Mesothelial cell of epicardium (in vitro differentiated cells): ENCODE results near the gene CCIN. TPM values are rescaled to one million over a fixed set of nuclear protein-coding genes. Genes with fewer than 3 reads are reported as not detected.
A peak's percentile ranks its signal among the peaks of the same experiment; 100 is the strongest.

Source experiments
- DNase-seq, 2 experiments: peaks; one replicate each; pipeline ENCODE4 v3.0.0; 2021; ENCODE audit warnings: low spot score in 2 of 2; ENCODE audit not compliant: unreplicated experiment in 2 of 2
- H3K27ac Mint-ChIP-seq: 2 replicates; pipeline ENCODE4 v1.8.0; 2021; ENCODE audit warnings: mixed read lengths
- H3K27me3 Mint-ChIP-seq: 2 replicates; pipeline ENCODE4 v1.8.0; 2021; ENCODE audit warnings: low read depth, mixed read lengths
- H3K36me3 Mint-ChIP-seq: 2 replicates; pipeline ENCODE4 v1.8.0; 2021; ENCODE audit warnings: mixed read lengths
- H3K4me1 Mint-ChIP-seq: 2 replicates; pipeline ENCODE4 v1.8.0; 2021; ENCODE audit warnings: mixed read lengths
- H3K4me3 Mint-ChIP-seq: 2 replicates; pipeline ENCODE4 v1.8.0; 2021; ENCODE audit warnings: mild to moderate bottlenecking, moderate library complexity, mixed read lengths
- H3K9me3 Mint-ChIP-seq: 2 replicates; pipeline ENCODE4 v1.8.0; 2021; ENCODE audit warnings: mixed read lengths
- total RNA-seq: library from RNA; stranded (reverse); gene quantifications from 3 replicates; pipeline ENCODE4 v1.2.1, GENCODE V29; 2021
- TF ChIP-seq, protein P1 (sequence below): fragments of 200-600 bp; sonication (generic); IDR thresholded peaks from one replicate; pipeline ENCODE4 v1.5.0; 2021; ENCODE audit warnings: antibody characterized with exemption; ENCODE audit not compliant: unreplicated experiment

Gene CCIN
- total RNA-seq, 1 donor from 2014 or later = 0.40 TPM

- DNase-seq = no peak
- H3K4me1 Mint-ChIP-seq = peaks cover 23% of the 10 kb centered on the region
- peaks cover 16% of the 10 kb centered on the region for H3K36me3 Mint-ChIP-seq
- H3K9me3 Mint-ChIP-seq = no peaks in the 10 kb centered on the region
- H3K27ac Mint-ChIP-seq = no peak overlapping the region
- TF ChIP-seq, protein P1, sequence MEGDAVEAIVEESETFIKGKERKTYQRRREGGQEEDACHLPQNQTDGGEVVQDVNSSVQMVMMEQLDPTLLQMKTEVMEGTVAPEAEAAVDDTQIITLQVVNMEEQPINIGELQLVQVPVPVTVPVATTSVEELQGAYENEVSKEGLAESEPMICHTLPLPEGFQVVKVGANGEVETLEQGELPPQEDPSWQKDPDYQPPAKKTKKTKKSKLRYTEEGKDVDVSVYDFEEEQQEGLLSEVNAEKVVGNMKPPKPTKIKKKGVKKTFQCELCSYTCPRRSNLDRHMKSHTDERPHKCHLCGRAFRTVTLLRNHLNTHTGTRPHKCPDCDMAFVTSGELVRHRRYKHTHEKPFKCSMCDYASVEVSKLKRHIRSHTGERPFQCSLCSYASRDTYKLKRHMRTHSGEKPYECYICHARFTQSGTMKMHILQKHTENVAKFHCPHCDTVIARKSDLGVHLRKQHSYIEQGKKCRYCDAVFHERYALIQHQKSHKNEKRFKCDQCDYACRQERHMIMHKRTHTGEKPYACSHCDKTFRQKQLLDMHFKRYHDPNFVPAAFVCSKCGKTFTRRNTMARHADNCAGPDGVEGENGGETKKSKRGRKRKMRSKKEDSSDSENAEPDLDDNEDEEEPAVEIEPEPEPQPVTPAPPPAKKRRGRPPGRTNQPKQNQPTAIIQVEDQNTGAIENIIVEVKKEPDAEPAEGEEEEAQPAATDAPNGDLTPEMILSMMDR = no peak
- H3K27me3 Mint-ChIP-seq = no peaks in the 10 kb centered on the region
- no peak overlapping the region for H3K4me3 Mint-ChIP-seq
These were observed 17.6 kb upstream of the CCIN start for GRCh38 chr9:36151316-36152210.

DNA sequence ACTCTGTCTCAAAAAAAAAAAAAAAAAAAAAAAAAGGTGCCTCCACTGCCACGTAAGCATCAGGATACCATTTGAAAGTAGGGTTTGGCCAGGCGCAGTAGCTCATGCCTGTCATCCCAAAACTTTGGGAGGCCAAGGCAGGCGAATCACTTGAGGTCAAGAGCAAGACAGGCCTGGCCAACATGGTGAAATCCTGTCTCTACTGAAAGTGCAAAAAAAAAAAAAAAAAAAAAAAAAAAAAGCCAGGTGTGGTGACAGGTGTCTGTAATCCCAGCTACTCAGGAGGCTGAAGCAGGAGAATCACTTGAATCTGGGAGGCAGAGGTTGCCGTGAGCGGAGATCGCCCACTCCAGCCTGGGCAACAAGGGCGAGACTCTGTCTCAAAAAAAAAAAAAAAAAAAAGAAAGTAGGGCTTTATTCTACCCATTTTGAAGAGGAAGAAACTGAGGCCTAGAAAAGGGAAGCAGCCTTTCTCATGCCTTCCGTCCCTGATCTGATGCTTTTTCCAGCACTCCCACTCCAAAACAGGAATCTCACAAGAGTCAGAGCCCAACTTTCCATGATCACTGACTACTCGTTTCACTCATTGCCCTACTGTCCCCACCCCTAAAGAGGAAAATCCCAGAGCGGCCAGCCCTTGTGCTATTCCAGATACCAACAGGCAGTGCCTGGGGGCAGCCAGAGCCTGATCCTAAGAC is 16.3 kb upstream of the CCIN start:
- no peak for DNase-seq
- H3K36me3 Mint-ChIP-seq = peaks cover 13% of the 10 kb centered on the region

GRCh38 chr9:36153746-36154145 is 15.4 kb upstream of the CCIN start:
- TF ChIP-seq, protein P1 = no peak
- Mint-ChIP-seq H3K4me1 (peaks cover 13% of the 10 kb centered on the region), H3K27ac (peak overlapping the region; percentile 88), H3K36me3 (peaks cover 19% of the 10 kb centered on the region), H3K4me3 (no peak overlapping the region), H3K9me3 (no peaks in the 10 kb centered on the region), H3K27me3 (no peaks in the 10 kb centered on the region)
- no peak for DNase-seq

More for the DNA sequence above, 16.3 kb upstream of the CCIN start:
- Mint-ChIP-seq H3K9me3 (no peaks in the 10 kb centered on the region), H3K4me3 (no peak overlapping the region), H3K27me3 (no peaks in the 10 kb centered on the region), H3K27ac (peak overlapping the region; percentile 50), H3K4me1 (peaks cover 18% of the 10 kb centered on the region)
- TF ChIP-seq, protein P1 = no peak

- H3K27ac Mint-ChIP-seq = peak overlapping the region; percentile 88
- no peaks in the 10 kb centered on the region for H3K27me3 Mint-ChIP-seq
- peaks cover 19% of the 10 kb centered on the region for H3K36me3 Mint-ChIP-seq
- no peak overlapping the region for H3K4me3 Mint-ChIP-seq
- H3K9me3 Mint-ChIP-seq = no peaks in the 10 kb centered on the region
- peak in 1 of 2 experiments; percentile 42 for DNase-seq
- TF ChIP-seq, protein P1 = no peak
- peaks cover 11% of the 10 kb centered on the region for H3K4me1 Mint-ChIP-seq
These were observed 14.7 kb upstream of the CCIN start for GRCh38 chr9:36154331-36154952.

- Mint-ChIP-seq H3K4me3 (no peak overlapping the region), H3K9me3 (no peaks in the 10 kb centered on the region), H3K27me3 (no peaks in the 10 kb centered on the region), H3K36me3 (peaks cover 14% of the 10 kb centered on the region), H3K4me1 (peaks cover 13% of the 10 kb centered on the region), H3K27ac (no peak overlapping the region)
- no peak for DNase-seq
- TF ChIP-seq, protein P1 = no peak
These were observed 13.1 kb upstream of the CCIN start for GRCh38 chr9:36156116-36156515.
